Lower lobe of right lung (tissue), 2 donors: Measurements from ENCODE around the gene OSER1. TPM values are rescaled to one million over a fixed set of nuclear protein-coding genes. Genes with fewer than 3 reads are reported as not detected.

ENCODE experiments used
- ATAC-seq, 2 donors: fragments of 200-7000 bp; cut with Tn5 transposase; one replicate each; pipeline ENCODE4 v1.9.1; 2020 to 2022; ENCODE audit warnings: mild to moderate bottlenecking in 2 of 2, moderate library complexity in 2 of 2
- DNase-seq: peaks from one replicate; pipeline ENCODE4 v3.0.0-alpha.2; 2020
- H3K27ac ChIP-seq: fragments of 200-600 bp; one replicate; pipeline ENCODE4 v1.8.0; 2022
- H3K27me3 ChIP-seq: fragments of 200-600 bp; one replicate; pipeline ENCODE4 v1.8.0; 2022; ENCODE audit warnings: low read depth
- H3K36me3 ChIP-seq: fragments of 200-600 bp; one replicate; pipeline ENCODE4 v1.8.0; 2022; ENCODE audit warnings: mild to moderate bottlenecking
- H3K4me1 ChIP-seq: fragments of 200-600 bp; one replicate; pipeline ENCODE4 v1.8.0; 2022
- H3K4me3 ChIP-seq: fragments of 200-600 bp; one replicate; pipeline ENCODE4 v1.8.0; 2022; ENCODE audit warnings: mild to moderate bottlenecking
- H3K9me3 ChIP-seq: fragments of 200-600 bp; one replicate; pipeline ENCODE4 v1.8.0; 2022
- CTCF ChIP-seq: fragments of 200-600 bp; IDR thresholded peaks from one replicate; pipeline ENCODE4 v1.8.0; 2022; ENCODE audit warnings: antibody characterized with exemption, mild to moderate bottlenecking
- intact Hi-C: fragments of 100-400 bp; cut with DNase I; formaldehyde crosslinking; loops from one replicate; pipeline ENCODE4 v1.11.0; 2022
- total RNA-seq: library from RNA; stranded (reverse); fragmentation: NEBNext Ultra II Directional; extraction: Animal tissue kit (Norgen Biotek cat#: 25700); gene quantifications from one replicate; pipeline ENCODE4 v1.2.1, GENCODE V29; 2021
- donor health status: DM: no; HTN: yes; CAD: no; lungs with severe emphysema.

Gene OSER1
- total RNA-seq, 1 donor from 2014 or later: 32.9 TPM

GRCh38 chr20:44173116-44173515 lies 37.5 kb downstream of the OSER1 start:
- Histone ChIP-seq H3K4me1 (no peaks in the 10 kb centered on the region), H3K27me3 (peaks cover 4% of the 10 kb centered on the region), H3K27ac (no peak overlapping the region), H3K4me3 (no peak overlapping the region), H3K36me3 (no peaks in the 10 kb centered on the region), H3K9me3 (no peaks in the 10 kb centered on the region)
- intact Hi-C loops: no loop called here
- no peak for TF ChIP-seq CTCF
- ATAC-seq (no peak), DNase-seq (no peak)

- H3K9me3 ChIP-seq: no peaks in the 10 kb centered on the region
- H3K36me3 ChIP-seq: no peaks in the 10 kb centered on the region
- ATAC-seq (no peak), DNase-seq (no peak)
- peaks cover 4% of the 10 kb centered on the region for H3K27me3 ChIP-seq
- no peak for TF ChIP-seq CTCF
- no peak overlapping the region for H3K4me3 ChIP-seq
- intact Hi-C loops: no loop called here
- no peak overlapping the region for H3K27ac ChIP-seq
- H3K4me1 ChIP-seq: no peaks in the 10 kb centered on the region
Observed at GRCh38 chr20:44172572-44172950, 38.0 kb downstream of the OSER1 start.

DNA sequence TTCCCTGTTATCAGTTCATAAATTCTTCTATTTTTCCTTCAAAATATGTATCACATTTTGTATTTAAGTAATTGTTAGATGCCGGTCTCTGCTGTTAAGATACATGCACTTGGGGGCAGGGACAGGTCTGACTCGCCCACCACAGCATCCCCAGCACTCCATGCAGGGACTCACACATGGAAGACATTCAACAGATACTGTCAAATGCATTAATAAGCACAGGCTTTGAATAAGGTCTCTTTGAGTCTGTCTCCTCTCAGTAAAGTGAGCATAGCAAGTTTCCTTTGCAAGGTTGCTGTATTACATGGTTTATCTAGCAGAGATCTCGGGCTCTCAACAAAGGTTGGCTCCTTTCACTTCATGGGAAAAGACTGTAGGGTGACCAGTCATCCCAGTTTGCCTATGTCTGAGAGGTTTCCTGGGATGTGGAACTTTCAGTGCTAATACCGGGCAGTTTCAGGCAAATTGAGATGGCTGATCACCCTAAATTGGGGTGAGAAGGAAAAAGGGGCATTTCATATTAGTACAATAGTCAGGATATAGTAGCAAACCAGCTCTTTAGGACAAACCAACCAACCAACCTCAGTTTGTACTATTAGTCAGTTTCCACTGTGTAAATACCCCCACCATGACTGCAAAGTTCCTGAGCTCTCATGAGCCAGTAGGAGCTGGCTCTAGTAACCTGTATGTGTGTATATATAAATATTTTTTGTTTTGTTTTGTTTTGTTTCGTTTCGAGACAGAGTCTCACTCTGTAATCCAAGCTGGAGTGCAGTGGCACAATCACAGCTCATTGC lies 38.6 kb downstream of the OSER1 start:
- no peak for TF ChIP-seq CTCF
- Histone ChIP-seq H3K4me3 (no peak overlapping the region), H3K27me3 (peaks cover 4% of the 10 kb centered on the region), H3K27ac (no peak overlapping the region), H3K4me1 (no peaks in the 10 kb centered on the region), H3K9me3 (no peaks in the 10 kb centered on the region), H3K36me3 (no peaks in the 10 kb centered on the region)
- DNase-seq (no peak), ATAC-seq (no peak)
- intact Hi-C loops: no loop called here

DNA sequence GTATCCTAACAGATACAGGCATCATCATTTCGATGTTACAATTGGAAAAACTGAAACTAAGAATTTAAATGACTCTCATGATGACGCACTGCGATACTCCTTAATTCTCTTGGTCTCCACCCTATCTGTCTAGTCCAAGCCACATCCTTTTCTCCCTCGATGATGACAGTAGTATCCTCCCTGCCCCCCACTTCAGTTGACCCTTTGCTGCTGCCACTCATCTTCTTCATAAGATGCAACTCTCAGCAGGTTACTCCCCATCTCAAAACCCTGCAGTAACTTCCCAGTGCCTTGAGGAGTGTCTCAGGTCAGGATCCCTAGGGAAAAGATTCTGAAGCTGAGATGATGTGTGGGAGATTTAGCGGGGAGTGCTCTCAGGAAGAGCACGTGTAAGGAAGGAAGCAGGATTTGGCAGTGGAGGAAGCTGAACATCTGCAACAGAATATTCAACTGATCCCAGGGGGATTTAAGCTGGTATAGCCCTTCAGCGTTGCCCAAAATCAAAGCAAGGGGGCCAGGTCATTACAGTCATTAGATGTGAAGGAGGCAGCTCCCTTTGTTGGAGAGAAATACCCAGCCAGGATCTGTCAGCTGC lies 39.7 kb downstream of the OSER1 start:
- H3K9me3 ChIP-seq: no peaks in the 10 kb centered on the region
- intact Hi-C loops: no loop called here
- H3K27me3 ChIP-seq: peaks cover 4% of the 10 kb centered on the region
- no peak for DNase-seq
- H3K36me3 ChIP-seq: no peaks in the 10 kb centered on the region
- no peak overlapping the region for H3K4me3 ChIP-seq
- ATAC-seq: no peak
- no peaks in the 10 kb centered on the region for H3K4me1 ChIP-seq
- TF ChIP-seq CTCF: no peak
- no peak overlapping the region for H3K27ac ChIP-seq

GRCh38 chr20:44167736-44168135 lies 42.8 kb downstream of the OSER1 start:
- Histone ChIP-seq H3K27ac (no peak overlapping the region), H3K9me3 (no peaks in the 10 kb centered on the region), H3K4me3 (no peak overlapping the region), H3K36me3 (no peaks in the 10 kb centered on the region), H3K4me1 (no peaks in the 10 kb centered on the region), H3K27me3 (peaks cover 4% of the 10 kb centered on the region)
- no peak for ATAC-seq
- intact Hi-C loops: no loop called here
- no peak for TF ChIP-seq CTCF
- DNase-seq: no peak
